PC-9 (cell line): Measurements from ENCODE around the gene EBF4. TPM values are rescaled to one million over a fixed set of nuclear protein-coding genes. Genes with fewer than 3 reads are reported as not detected.

ENCODE experiments used
- BruUV-seq: library from RNA; stranded (reverse); fragments of 400-500 nt; replicated peaks from 2 replicates; lab custom pipeline; 2021; lab: Mats Ljungman, UMichigan
- CTCF ChIA-PET: fragments of 300-600 bp; sonication (Branson Sonifier 250); formaldehyde crosslinking; loops from one replicate; lab custom pipeline; 2022; ENCODE audit warnings: antibody characterized with exemption; lab: Charles Lee
- POLR2A ChIA-PET: fragments of 300-600 bp; sonication (Branson Sonifier 250); formaldehyde crosslinking; loops from one replicate; lab custom pipeline; 2022; ENCODE audit warnings: antibody characterized with exemption; ENCODE audit not compliant: unreplicated experiment; lab: Charles Lee
- DNase-seq, 2 experiments: peaks; one replicate each; pipeline versions ENCODE4 v3.0.0 to v3.0.0-alpha.2; 2015 to 2022; ENCODE audit warnings: mixed read lengths in 1 of 2
- H2AFZ ChIP-seq: fragments of 200-600 bp; sonication (generic); 2 replicates; pipeline ENCODE4 v1.8.1; 2017; ENCODE audit warnings: antibody characterized with exemption
- H3F3A ChIP-seq: fragments of 200-600 bp; sonication (generic); 2 replicates; pipeline ENCODE4 v1.8.1; 2017; ENCODE audit warnings: antibody characterized with exemption, mild to moderate bottlenecking, low read depth; ENCODE audit not compliant: insufficient read depth
- H3K27ac ChIP-seq: fragments of 200-600 bp; sonication (generic); 2 replicates; pipeline ENCODE4 v1.6.1; 2016; ENCODE audit warnings: mixed run types
- H3K27me3 ChIP-seq: fragments of 200-600 bp; sonication (generic); 2 replicates; pipeline ENCODE4 v1.6.1; 2016; ENCODE audit warnings: low read depth, mixed run types; ENCODE audit not compliant: insufficient read depth
- H3K36me3 ChIP-seq: fragments of 200-600 bp; sonication (generic); 2 replicates; pipeline ENCODE4 v1.6.1; 2016; ENCODE audit warnings: low read depth, mixed run types
- H3K4me1 ChIP-seq: fragments of 200-600 bp; sonication (generic); replicated peaks from 2 replicates; pipeline ENCODE4 v1.6.1; 2016; ENCODE audit warnings: mixed run types; ENCODE audit not compliant: insufficient read depth
- H3K4me2 ChIP-seq: fragments of 200-600 bp; sonication (generic); 2 replicates; pipeline ENCODE4 v1.6.1; 2017; ENCODE audit warnings: mixed run types
- H3K4me3 ChIP-seq: fragments of 200-600 bp; sonication (generic); 2 replicates; pipeline ENCODE4 v1.6.1; 2016; ENCODE audit warnings: mixed run types
- H3K79me2 ChIP-seq: fragments of 200-600 bp; sonication (generic); 2 replicates; pipeline ENCODE4 v1.6.1; 2017; ENCODE audit warnings: low read depth, mixed run types
- H3K9me2 ChIP-seq: fragments of 200-600 bp; sonication (generic); 2 replicates; pipeline ENCODE4 v1.8.1; 2017; ENCODE audit warnings: mild to moderate bottlenecking; ENCODE audit not compliant: insufficient read depth
- H3K9me3 ChIP-seq: fragments of 200-600 bp; sonication (generic); 2 replicates; pipeline ENCODE4 v1.8.1; 2016; ENCODE audit warnings: low read depth; ENCODE audit not compliant: insufficient read depth
- H4K20me1 ChIP-seq: fragments of 200-600 bp; sonication (generic); 2 replicates; pipeline ENCODE4 v1.8.1; 2017; ENCODE audit not compliant: insufficient read depth
- EZH2 ChIP-seq: fragments of 200-600 bp; sonication (generic); IDR thresholded peaks from 2 replicates; pipeline ENCODE4 v1.8.0; 2017; ENCODE audit warnings: antibody characterized with exemption, low read depth
- intact Hi-C: fragments of 100-400 bp; cut with micrococcal nuclease; formaldehyde crosslinking; loops from one replicate; pipeline ENCODE4 v1.10.0; 2022; ENCODE audit not compliant: unreplicated experiment
- total RNA-seq: library from RNA; stranded (reverse); gene quantifications from 2 replicates; pipeline ENCODE4 v1.2.3, GENCODE V29; 2021
- TF ChIP-seq, protein P1 (sequence below): fragments of 200-600 bp; sonication (generic); conservative IDR thresholded peaks from 2 replicates; pipeline ENCODE4 v1.6.1; 2017; ENCODE audit warnings: mixed run types, antibody characterized with exemption, mild to moderate bottlenecking, moderate library complexity

EBF4 gene
- total RNA-seq, 1 experiment from 2014 or later, result 5.1 TPM

DNA sequence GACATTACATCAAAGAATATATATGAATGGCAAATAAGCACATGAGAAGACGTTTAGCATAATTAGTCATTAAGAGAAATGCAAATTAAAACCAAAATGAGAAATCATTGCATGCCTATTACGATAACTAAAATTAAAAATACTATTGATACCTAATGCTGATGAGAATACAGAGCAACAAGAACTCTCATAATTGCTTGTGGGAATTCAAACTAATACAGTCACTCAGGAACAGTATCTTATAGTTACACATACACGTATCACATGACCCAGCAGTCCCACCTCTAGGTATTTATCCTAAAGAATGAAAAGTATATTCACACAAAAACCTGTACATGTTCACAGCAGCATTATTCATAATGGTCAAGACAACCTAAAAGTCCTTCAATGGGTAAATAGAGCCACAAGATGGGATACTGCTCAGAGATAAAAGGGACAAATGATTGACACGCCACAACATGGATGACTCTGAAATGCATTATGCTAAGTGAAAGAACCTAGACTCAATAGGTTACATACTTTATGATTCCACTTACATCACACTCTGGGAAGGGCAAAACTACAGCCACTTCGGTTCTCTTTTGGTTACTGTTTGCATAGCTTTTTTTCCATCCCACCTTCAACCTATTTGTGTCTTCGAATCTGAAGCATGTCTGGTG lies 91.5 kb downstream of the EBF4 start:
- intact Hi-C loops, result no loop called here
- Histone ChIP-seq H3K36me3 (no peaks in the 10 kb centered on the region), H3K79me2 (no peaks in the 10 kb centered on the region), H3K27me3 (no peaks in the 10 kb centered on the region), H3K4me1 (no peaks in the 10 kb centered on the region), H3K4me3 (no peak overlapping the region), H2AFZ (no peak overlapping the region), H3K4me2 (no peak overlapping the region), H3K27ac (no peak overlapping the region), H4K20me1 (no peaks in the 10 kb centered on the region), H3F3A (no peaks in the 10 kb centered on the region), H3K9me2 (no peaks in the 10 kb centered on the region), H3K9me3 (no peaks in the 10 kb centered on the region)
- ChIA-PET POLR2A (no interaction called here), CTCF (no interaction called here)
- no TSS peak for BruUV-seq
- TF ChIP-seq, protein P1, sequence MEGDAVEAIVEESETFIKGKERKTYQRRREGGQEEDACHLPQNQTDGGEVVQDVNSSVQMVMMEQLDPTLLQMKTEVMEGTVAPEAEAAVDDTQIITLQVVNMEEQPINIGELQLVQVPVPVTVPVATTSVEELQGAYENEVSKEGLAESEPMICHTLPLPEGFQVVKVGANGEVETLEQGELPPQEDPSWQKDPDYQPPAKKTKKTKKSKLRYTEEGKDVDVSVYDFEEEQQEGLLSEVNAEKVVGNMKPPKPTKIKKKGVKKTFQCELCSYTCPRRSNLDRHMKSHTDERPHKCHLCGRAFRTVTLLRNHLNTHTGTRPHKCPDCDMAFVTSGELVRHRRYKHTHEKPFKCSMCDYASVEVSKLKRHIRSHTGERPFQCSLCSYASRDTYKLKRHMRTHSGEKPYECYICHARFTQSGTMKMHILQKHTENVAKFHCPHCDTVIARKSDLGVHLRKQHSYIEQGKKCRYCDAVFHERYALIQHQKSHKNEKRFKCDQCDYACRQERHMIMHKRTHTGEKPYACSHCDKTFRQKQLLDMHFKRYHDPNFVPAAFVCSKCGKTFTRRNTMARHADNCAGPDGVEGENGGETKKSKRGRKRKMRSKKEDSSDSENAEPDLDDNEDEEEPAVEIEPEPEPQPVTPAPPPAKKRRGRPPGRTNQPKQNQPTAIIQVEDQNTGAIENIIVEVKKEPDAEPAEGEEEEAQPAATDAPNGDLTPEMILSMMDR, result no peak
- TF ChIP-seq EZH2, result no peak
- no peak for DNase-seq

- Histone ChIP-seq H3K27ac (no peak overlapping the region), H2AFZ (no peak overlapping the region), H3K9me3 (no peaks in the 10 kb centered on the region), H3K4me1 (no peaks in the 10 kb centered on the region), H3K9me2 (no peaks in the 10 kb centered on the region), H3K4me2 (no peak overlapping the region), H3K27me3 (peaks cover 44% of the 10 kb centered on the region), H3K79me2 (no peaks in the 10 kb centered on the region), H3F3A (no peaks in the 10 kb centered on the region), H3K4me3 (no peak overlapping the region), H4K20me1 (no peaks in the 10 kb centered on the region), H3K36me3 (no peaks in the 10 kb centered on the region)
- CTCF ChIA-PET, result no interaction called here
- POLR2A ChIA-PET, result no interaction called here
- TF ChIP-seq EZH2, result no peak
- TF ChIP-seq, protein P1, result no peak
- intact Hi-C loops, result no loop called here
- BruUV-seq, result no TSS peak
- DNase-seq, result no peak
These were observed 100.9 kb downstream of the EBF4 start for GRCh38 chr20:2793471-2793870.

DNA sequence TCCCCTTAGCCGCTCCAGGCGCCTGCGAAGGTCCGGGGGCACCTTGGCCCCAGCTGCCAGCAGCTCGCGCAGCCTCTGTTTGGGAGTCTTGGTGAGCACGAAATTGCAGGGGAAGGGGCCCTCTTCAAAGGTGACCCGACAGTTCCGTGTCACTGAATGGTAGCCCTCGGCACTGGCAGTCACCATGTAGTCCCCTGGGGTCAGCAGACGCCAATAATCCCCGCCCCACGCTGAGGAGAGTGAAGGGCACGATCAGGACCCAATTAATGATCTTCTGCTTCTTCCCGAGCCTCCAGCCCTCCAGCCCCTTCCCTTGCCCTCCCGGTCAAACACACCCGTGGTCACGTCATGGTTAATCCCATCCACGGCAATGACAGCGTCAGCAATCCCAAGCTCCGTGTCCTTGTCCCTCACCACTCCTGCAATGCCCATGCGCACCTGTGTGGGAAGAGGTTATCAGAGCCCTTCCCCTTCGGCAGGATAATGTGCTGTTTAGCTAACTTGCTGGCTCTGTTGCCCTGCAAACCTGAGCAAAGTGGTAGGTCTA lies 101.7 kb downstream of the EBF4 start:
- no peaks in the 10 kb centered on the region for H3K4me1 ChIP-seq
- CTCF ChIA-PET, result no interaction called here
- POLR2A ChIA-PET, result no interaction called here
- no peak overlapping the region for H3K27ac ChIP-seq
- TF ChIP-seq, protein P1, result no peak
- TF ChIP-seq EZH2, result no peak
- intact Hi-C loops, result no loop called here
- no peaks in the 10 kb centered on the region for H3K79me2 ChIP-seq
- no peaks in the 10 kb centered on the region for H3F3A ChIP-seq
- no peaks in the 10 kb centered on the region for H3K36me3 ChIP-seq
- DNase-seq, result no peak
- no peaks in the 10 kb centered on the region for H3K9me2 ChIP-seq
- no peak overlapping the region for H2AFZ ChIP-seq
- no peaks in the 10 kb centered on the region for H4K20me1 ChIP-seq
- peaks cover 44% of the 10 kb centered on the region for H3K27me3 ChIP-seq
- no peak overlapping the region for H3K4me3 ChIP-seq
- BruUV-seq, result no TSS peak
- no peaks in the 10 kb centered on the region for H3K9me3 ChIP-seq
- H3K4me2 ChIP-seq, result no peak overlapping the region
